ENCODE data around the gene LACC1. TPM values are rescaled to one million over a fixed set of nuclear protein-coding genes. Genes with fewer than 3 reads are reported as not detected.

LACC1 gene
- total and polyA plus RNA-seq, 2 of the 13 experiments (the other 11 are each of a cell fraction or from before 2014, with no cell fraction given), result 0.92 to 1.7 TPM

DNA sequence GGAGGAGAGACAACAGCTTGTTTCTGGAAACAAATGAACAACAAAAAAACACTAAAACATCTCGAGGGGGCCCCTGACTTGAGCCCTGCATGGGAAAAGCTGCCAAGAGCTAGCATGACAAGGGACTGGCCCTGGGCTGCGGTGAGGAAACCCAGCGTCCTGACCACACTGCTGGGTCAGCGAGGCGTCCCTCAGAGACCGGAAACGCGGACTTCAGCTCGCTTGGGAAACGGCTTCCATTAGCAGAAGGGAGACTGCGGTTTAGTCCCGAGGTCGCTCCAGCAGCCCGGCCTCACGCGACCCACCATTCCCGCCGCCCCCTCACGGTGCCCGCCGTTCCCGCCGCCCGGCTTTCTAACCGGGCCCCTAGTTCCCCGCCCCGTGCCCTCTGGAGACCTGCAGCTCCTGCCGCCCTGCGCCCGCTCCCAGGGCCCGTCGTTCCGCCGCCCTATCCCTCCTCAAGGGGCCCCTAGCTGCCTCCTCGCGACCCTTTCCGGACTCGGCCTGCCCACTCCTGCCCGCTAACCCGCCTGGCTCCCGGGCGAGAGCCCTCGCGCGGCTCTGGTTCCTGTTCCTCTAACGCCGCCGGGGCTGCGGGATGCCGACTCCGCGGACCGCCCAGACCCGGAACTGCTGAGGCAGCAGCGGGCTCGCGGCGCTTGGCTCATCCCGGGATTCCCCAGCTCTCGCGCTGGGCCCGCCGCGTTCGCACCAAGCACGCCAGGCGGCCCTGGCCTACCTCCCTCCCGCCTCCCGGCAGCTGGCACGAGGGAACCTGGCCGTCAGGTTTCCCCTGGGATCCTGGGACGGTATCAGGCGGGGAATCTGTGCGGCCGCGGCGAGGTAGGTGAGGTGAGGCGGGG is 581 bp upstream of the LACC1 start, which contains the start of gene CCDC122 (continued):
- TF ChIP-seq, protein P1, sequence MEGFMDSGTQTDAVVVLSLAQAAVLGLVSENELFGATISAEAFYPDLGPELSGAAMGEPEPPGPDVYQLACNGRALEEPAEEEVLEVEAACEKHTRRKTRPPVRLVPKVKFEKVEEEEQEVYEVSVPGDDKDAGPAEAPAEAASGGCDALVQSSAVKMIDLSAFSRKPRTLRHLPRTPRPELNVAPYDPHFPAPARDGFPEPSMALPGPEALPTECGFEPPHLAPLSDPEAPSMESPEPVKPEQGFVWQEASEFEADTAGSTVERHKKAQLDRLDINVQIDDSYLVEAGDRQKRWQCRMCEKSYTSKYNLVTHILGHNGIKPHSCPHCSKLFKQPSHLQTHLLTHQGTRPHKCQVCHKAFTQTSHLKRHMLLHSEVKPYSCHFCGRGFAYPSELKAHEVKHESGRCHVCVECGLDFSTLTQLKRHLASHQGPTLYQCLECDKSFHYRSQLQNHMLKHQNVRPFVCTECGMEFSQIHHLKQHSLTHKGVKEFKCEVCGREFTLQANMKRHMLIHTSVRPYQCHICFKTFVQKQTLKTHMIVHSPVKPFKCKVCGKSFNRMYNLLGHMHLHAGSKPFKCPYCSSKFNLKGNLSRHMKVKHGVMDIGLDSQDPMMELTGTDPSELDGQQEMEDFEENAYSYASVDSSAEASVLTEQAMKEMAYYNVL (CRISPR knock-in tag; IDR thresholded peaks at IDR 0.05; ENCODE audit: borderline replicate concordance), result no peak
- no peak for TF ChIP-seq FOXC1 (CRISPR knock-in tag; IDR thresholded peaks at IDR 0.05; ENCODE audit: borderline replicate concordance)
- TF ChIP-seq HNRNPH1 (optimal IDR thresholded peaks at IDR 0.05; ENCODE audit: low read depth, low read length), result no peak
- TF ChIP-seq, protein P2, sequence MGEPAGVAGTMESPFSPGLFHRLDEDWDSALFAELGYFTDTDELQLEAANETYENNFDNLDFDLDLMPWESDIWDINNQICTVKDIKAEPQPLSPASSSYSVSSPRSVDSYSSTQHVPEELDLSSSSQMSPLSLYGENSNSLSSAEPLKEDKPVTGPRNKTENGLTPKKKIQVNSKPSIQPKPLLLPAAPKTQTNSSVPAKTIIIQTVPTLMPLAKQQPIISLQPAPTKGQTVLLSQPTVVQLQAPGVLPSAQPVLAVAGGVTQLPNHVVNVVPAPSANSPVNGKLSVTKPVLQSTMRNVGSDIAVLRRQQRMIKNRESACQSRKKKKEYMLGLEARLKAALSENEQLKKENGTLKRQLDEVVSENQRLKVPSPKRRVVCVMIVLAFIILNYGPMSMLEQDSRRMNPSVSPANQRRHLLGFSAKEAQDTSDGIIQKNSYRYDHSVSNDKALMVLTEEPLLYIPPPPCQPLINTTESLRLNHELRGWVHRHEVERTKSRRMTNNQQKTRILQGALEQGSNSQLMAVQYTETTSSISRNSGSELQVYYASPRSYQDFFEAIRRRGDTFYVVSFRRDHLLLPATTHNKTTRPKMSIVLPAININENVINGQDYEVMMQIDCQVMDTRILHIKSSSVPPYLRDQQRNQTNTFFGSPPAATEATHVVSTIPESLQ (CRISPR knock-in tag; conservative IDR thresholded peaks at IDR 0.05), result no peak
- TF ChIP-seq, protein P3, sequence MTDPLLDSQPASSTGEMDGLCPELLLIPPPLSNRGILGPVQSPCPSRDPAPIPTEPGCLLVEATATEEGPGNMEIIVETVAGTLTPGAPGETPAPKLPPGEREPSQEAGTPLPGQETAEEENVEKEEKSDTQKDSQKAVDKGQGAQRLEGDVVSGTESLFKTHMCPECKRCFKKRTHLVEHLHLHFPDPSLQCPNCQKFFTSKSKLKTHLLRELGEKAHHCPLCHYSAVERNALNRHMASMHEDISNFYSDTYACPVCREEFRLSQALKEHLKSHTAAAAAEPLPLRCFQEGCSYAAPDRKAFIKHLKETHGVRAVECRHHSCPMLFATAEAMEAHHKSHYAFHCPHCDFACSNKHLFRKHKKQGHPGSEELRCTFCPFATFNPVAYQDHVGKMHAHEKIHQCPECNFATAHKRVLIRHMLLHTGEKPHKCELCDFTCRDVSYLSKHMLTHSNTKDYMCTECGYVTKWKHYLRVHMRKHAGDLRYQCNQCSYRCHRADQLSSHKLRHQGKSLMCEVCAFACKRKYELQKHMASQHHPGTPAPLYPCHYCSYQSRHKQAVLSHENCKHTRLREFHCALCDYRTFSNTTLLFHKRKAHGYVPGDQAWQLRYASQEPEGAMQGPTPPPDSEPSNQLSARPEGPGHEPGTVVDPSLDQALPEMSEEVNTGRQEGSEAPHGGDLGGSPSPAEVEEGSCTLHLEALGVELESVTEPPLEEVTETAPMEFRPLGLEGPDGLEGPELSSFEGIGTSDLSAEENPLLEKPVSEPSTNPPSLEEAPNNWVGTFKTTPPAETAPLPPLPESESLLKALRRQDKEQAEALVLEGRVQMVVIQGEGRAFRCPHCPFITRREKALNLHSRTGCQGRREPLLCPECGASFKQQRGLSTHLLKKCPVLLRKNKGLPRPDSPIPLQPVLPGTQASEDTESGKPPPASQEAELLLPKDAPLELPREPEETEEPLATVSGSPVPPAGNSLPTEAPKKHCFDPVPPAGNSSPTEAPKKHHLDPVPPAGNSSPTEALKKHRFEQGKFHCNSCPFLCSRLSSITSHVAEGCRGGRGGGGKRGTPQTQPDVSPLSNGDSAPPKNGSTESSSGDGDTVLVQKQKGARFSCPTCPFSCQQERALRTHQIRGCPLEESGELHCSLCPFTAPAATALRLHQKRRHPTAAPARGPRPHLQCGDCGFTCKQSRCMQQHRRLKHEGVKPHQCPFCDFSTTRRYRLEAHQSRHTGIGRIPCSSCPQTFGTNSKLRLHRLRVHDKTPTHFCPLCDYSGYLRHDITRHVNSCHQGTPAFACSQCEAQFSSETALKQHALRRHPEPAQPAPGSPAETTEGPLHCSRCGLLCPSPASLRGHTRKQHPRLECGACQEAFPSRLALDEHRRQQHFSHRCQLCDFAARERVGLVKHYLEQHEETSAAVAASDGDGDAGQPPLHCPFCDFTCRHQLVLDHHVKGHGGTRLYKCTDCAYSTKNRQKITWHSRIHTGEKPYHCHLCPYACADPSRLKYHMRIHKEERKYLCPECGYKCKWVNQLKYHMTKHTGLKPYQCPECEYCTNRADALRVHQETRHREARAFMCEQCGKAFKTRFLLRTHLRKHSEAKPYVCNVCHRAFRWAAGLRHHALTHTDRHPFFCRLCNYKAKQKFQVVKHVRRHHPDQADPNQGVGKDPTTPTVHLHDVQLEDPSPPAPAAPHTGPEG (CRISPR knock-in tag; IDR thresholded peaks at IDR 0.05), result peak; percentile 68; the same call in 1 of the 2 replicates
- TF ChIP-seq ZNF44 (CRISPR knock-in tag; IDR thresholded peaks at IDR 0.05), result 0 out of 2 replicates have a peak, but pooled peaks have one; percentile 52
- peak; percentile 93 for TF ChIP-seq ZNF563 (CRISPR knock-in tag; IDR thresholded peaks at IDR 0.05)
- TF ChIP-seq TP53 (CRISPR knock-in tag; conservative IDR thresholded peaks at IDR 0.05), result no peak
- TF ChIP-seq, protein P4, sequence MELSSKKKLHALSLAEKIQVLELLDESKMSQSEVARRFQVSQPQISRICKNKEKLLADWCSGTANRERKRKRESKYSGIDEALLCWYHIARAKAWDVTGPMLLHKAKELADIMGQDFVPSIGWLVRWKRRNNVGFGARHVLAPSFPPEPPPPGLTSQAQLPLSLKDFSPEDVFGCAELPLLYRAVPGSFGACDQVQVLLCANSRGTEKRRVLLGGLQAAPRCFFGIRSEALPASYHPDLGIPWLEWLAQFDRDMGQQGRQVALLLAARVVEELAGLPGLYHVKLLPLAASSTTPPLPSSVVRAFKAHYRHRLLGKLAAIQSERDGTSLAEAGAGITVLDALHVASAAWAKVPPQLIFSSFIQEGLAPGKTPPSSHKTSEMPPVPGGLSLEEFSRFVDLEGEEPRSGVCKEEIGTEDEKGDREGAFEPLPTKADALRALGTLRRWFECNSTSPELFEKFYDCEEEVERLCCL (CRISPR knock-in tag; IDR thresholded peaks at IDR 0.05; ENCODE audit: borderline replicate concordance), result no peak
- no peak for TF ChIP-seq ATRX (CRISPR knock-in tag; IDR thresholded peaks at IDR 0.05; ENCODE audit: borderline replicate concordance)
- TF ChIP-seq POGZ (CRISPR knock-in tag; IDR thresholded peaks at IDR 0.05), result no peak
- TF ChIP-seq EED (CRISPR knock-in tag; IDR thresholded peaks at IDR 0.05), result peak; percentile 85; the same call in 1 of the 2 replicates
- no peak for TF ChIP-seq NFATC3 (CRISPR knock-in tag; IDR thresholded peaks at IDR 0.05)
- TF ChIP-seq ZNF772 (CRISPR knock-in tag; IDR thresholded peaks at IDR 0.05), result no peak

Data from HepG2 (cell line).